Measurements from ENCODE around the gene DMRTC1.
"Not testable (repeated sequence)": the region's sequence is repeated elsewhere in the genome, so short reads cannot be mapped to it uniquely, and the experiment has no call there.

Gene DMRTC1, protein sequence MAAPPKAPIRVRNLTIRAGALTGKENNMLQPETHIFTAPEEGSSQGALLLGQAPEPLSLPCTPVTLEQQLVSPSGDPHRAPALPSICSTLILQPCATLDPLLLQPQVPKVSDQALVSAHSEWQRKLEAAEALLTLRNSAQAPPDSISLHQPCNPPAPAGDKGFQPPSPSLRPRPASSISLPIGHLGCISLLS

DNA sequence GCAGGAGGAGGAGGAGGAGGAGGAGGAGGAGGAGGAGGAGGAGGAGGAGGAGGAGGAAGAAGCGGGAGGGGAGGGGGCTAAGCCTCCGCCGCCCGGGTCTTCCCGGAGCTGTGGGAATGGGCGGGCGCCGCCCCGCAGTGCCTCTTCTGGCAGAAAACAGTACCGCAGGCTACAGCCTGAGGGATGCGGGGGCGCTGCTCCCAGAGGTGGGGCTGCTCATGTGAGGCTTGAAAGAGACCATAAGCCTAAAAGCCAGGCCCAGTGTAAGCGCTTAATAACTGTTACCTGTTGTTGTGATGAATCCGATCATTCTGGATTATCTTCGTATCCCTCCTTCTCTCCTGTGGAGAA is at the start of gene DMRTC1:
TSS of gene DMRTC1 (minus strand) at position 19 of the 351 bp plus-strand sequence. CDS start 68,143 bp downstream, outside the sequence.
- not testable (repeated sequence) for DNase-seq

DNA sequence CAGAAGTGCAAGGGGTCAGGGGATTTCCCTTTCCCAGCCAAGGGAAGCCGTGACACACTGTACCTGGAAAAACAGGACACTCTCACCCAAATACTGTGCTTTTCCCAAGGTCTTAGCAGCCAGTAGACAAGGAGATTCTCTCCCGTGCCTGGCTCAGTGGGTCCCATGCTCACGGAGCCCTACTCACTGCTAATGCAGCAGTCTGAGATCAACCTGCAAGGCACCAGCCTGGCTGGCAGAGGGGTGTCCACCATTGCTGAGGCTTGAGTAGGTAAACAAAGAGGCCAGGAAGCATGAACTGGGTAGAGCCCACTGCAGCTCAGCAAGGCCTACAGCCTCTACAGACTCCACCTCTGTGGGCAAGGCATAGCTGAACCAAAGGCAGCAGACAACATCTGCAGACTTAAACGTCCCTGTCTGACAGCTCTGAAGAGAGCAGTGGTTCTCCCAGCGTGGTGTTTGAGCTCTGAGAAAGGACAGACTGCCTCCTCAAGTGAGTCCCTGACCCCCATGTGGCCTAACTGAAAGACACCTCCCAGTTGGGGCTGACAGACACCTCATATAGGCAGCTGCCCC is 37.3 kb upstream of the DMRTC1 start:
- DNase-seq = not testable (repeated sequence)

DNA sequence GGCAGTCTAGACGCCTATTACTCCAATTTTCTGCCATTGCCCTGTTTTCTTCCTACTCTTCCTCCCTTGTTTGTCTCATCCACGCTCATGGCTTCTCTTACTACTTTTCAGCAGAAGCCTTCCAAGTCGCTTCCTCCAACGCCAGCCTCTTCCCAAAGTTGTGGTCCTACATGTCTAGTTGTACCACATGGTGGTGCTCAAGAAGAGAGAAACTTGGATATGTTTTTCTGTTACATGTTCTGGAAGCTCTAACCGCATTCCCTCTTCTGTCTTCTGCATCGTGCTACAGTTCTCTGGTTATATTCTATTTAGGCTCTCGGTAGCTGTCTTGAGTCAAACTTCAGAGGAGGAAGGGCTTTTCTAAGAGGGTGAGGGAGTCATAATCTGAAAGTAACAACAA is 31.2 kb upstream of the DMRTC1 start:
- not testable (repeated sequence) for DNase-seq

DNA sequence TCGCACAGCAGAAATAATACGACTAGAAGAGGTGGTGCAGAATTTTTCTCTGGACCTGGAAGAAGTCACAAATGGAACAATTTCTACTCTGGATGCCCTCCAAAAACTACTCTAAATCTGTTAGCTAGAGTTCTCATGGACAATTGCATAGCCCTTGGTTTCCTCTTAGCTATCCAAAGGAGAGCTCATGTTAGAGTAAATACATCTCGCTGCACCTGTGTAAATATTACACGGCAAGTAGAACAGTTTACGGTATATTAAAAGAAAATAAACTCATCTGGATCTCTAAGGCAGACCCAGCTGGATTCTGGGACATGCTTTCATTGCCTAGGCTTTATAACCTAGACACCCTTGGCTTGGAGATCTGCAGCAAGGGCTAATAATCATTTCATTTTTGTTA is 28.2 kb upstream of the DMRTC1 start:
- DNase-seq = not testable (repeated sequence)

DNA sequence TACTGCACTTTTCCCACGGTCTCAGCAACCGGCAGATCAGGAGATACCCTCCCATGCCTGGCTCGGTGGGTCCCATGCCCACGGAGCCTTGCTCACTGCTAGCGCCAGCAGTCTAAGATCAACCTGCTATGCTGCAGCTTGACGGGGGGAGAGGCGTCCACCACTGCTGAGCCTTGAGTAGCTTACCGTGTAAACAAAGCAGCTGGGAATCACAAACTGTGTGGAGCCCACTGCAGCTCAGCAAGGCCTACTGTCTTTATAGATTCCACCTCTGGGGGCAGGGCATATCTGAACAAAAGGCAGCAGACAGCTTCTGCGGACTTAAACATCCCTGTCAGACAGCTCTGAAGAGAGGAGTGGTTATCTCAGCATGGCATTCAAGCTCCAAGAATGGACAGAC is 16.3 kb upstream of the DMRTC1 start:
- DNase-seq = not testable (repeated sequence)

DNA sequence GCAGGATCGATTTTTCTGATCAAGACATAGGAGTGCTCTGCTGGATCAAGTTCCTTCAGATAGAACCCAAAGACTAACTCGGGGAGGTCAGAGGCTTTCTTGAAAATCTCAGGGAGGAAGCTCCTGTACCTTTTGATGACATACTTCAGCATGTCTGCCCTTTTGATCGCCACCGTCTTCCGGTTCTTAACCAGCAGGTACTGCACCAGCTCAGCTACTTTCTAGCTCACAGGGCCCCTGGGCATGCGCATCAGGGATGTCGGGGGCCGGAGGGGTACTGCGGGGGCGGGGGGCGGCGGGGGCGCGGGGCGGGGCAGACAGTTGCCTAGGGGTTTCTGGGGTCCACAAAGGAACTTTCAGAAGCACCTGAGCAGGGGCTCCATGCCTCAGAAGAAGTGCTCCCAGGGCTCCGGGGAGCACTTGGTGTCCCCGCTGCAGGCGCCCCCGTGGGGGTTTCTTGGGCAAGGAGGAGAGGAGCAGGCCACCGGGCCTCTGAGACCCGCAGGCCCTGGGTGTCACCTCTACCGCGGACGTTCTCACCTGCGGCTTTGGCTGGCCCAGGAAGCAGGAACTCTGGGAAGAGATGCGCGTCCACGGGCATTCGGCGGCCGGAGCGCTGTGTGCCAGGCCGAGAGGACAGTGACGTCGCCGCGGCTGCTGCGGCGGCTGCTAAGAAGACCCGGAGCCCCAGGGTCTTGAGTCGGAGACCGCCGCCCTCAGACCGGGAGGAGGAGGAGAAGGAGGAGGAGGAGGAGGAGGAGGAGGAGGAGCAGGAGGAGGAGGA is 410 bp downstream of the DMRTC1 start:
- DNase-seq = not testable (repeated sequence)

DNA sequence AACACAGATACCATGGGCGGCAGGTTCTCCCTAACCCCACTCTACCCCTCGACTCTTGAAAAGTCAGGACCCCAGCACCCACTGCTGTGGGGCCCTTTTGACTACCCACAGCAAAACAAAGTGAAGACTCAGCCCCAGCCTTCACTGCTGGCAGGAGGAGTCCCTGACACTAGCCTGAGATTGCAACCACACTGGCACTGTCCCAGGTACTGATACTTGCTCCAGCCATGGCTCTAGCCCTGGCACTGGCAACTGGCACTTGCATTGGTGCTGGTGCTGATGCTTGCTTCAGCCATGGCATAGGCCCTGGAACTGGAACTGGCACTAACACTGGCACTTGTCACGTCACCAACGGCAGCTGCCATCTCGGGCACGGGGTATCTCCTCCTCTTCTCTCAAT is 1.4 kb downstream of the DMRTC1 start:
- DNase-seq = not testable (repeated sequence)

DNA sequence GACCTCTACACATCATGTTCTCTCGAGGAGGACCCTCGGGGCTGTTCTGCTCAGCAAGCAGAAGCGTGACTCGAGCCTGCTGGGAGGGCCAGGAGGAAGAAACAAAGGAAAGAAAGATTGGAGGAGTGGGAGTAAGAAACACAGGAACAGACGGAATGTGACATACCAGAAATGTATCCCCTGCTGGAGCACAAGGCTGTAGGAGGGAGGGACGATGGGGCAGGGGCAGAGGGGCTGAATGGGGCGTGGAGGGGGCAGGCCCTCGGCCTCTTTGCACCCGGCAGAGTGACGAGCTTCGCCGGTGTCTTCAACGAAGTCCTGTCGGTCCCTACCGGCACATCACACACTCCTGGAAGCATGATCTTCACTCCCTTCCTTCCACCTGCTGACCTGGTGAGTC is 5.7 kb downstream of the DMRTC1 start, which contains the start of gene FAM236A:
TSS of gene FAM236A (plus strand) at position 301 of the 400 bp plus-strand sequence. CDS start at position 358, 57 bp downstream.
- DNase-seq = not testable (repeated sequence)

DNA sequence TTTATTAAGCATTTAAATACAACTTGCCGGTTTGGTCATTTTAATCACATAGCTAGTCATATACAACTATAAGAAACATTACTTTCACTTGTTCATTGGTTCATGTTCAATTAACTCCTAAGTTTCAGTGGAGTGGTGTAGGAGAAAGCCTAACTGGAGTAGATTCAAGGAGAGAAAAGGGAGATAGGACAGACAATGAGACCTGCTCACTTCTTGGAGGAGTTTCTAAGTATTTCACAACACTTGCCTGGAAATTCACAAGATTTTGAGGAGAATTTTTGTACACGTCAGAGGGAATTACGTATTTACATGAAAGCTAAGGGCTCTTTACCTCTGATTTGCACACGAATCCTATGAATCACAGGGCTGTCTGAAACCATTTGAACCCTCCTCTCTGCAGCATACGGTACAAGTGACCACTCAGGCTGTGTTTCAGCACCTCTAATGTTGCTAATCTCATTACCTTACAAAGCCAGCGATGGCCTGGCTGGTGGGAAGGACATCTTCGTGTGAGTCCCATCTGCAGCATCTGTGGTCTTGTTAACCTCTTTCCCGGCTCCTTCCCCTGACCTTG is 6.7 kb downstream of the DMRTC1 start:
- DNase-seq = not testable (repeated sequence)

DNA sequence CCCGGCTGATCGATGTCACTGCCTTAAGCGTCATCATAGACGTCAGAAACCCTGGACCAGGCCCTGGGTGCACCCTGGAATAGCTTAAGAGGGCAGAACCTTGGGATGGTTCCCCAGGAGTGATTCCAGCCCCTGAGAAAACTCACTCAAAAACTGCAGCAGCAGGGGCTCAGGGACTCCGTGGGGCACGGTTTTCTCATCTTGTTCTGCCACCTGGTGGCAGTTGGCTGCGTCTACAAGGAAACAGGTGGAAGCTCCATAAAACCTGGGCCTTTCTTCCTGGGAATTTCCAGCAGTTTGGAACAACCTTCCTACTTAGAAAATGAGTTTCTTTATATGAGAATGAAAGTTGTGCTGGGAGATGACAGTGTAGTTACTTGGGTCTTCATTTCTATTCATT is 7.2 kb downstream of the DMRTC1 start:
- DNase-seq = not testable (repeated sequence)

DNA sequence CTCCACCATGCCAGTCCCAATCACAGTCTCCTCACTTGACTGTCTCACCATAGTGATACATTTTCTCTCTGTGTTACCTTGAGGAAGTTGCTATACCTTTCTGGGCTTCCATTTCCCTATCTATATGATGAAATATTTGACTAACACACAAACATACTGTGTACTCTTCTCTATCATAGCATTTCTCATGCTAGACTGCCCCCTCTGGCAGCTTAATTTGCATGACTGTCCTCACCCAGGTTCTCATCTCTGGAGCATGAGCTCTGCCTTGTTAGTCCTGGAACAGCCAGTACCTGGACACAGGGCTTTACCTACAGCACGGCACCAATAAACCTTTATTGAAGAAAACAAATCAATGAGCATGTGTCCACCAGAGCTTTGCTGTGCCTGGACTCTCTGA is 11.4 kb downstream of the DMRTC1 start:
- not testable (repeated sequence) for DNase-seq

DNA sequence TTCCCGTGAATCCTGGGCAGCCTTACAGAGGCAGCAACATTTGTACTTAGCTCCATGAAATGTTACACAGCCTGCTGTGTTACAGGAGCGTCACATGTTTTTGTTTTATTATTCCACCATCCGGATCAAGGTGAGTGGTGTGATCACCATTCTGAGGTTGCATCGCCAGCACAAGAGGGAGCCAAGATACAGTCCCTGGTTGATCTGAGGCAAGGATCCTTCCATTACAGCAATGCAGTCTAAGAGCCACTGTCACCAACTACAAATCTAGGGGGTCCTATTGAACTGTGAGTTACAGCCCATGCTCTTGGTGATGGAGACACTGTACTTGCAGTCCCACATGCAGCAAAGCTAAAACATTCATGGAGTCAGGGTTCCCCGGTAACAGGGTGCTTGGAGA is 27.5 kb downstream of the DMRTC1 start:
- not testable (repeated sequence) for DNase-seq

DNA sequence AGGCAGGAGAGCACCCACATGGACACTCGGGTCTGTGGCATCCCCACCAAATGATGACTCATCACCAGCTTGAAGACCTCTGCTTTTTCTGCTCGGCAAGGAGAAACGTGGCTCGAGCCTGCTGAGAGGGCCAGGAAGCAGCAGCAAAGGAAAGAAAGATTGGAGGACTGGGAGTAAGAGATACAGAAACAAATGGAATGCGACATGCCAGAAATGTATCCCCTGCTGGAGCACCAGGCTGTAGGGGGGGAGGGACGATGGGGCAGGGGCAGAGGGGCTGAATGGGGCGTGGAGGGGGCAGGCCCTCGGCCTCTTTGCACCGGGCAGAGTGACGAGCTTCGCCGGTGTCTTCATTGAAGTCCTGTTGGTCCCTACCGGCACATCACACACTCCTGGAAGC is 31.3 kb downstream of the DMRTC1 start, which contains the start of gene FAM236C:
TSS of gene FAM236C (plus strand) at position 301 of the 400 bp plus-strand sequence. CDS start 100 bp downstream, outside the sequence.
- DNase-seq = not testable (repeated sequence)

DNA sequence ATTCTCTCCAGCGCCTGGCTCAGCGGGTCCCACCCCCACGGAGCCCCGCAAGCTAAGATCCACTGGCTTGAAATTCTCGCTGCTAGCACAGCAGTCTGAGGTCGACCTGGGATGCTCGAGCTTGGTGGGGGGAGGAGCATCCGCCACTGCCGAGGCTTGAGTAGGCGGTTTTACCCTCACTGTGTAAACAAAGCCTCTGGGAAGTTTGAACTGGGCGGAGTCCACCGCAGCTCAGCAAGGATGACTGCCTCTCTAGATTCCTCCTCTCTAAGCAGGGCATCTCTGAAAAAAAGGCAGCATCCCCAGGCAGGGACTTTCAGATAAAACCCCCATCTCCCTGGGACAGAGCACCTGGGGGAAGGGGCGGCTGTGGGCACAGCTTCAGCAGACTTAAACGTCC is 53.9 kb downstream of the DMRTC1 start:
- not testable (repeated sequence) for DNase-seq

DNA sequence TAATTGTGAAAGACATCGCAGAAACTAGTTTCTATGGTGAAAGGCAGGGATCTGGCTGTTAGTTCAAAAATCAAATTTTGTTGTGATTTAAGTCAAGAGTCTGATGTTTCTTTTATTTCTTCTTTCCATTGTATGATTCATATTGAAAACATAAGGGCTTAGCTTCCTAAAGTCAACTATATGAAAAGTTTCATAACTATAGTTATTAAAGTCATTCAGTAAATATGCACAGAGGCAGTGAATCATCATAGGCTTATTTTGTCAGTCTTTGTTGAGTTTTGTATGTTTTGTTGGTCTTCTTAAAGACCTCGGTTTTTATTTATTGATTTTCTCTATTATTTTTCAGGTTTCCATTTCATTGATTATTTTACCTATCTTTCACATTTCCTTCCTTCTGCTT is 60.7 kb downstream of the DMRTC1 start:
- not testable (repeated sequence) for DNase-seq

DNA sequence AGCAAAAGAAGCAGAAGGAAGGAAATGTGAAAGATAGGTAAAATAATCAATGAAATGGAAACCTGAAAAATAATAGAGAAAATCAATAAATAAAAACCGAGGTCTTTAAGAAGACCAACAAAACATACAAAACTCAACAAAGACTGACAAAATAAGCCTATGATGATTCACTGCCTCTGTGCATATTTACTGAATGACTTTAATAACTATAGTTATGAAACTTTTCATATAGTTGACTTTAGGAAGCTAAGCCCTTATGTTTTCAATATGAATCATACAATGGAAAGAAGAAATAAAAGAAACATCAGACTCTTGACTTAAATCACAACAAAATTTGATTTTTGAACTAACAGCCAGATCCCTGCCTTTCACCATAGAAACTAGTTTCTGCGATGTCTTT is 106.1 kb downstream of the DMRTC1 start:
- not testable (repeated sequence) for DNase-seq

DNA sequence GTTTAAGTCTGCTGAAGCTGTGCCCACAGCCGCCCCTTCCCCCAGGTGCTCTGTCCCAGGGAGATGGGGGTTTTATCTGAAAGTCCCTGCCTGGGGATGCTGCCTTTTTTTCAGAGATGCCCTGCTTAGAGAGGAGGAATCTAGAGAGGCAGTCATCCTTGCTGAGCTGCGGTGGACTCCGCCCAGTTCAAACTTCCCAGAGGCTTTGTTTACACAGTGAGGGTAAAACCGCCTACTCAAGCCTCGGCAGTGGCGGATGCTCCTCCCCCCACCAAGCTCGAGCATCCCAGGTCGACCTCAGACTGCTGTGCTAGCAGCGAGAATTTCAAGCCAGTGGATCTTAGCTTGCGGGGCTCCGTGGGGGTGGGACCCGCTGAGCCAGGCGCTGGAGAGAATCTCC is 112.9 kb downstream of the DMRTC1 start:
- DNase-seq = not testable (repeated sequence)
